SHP77 (cell line): ENCODE data around the gene KRT35.
"Not testable (repeated sequence)": the region's sequence is repeated elsewhere in the genome, so short reads cannot be mapped to it uniquely, and the experiment has no call there.

Source experiments
- DNase-seq, 2 experiments: peaks; one replicate each; lab custom pipeline; 2025; lab: John Stamatoyannopoulos, UW

KRT35 gene

GRCh38 chr17:41453066-41453465 is 27.9 kb downstream of the KRT35 start:
- DNase-seq: no peak

- DNase-seq: no peak
These were observed 28.7 kb downstream of the KRT35 start for GRCh38 chr17:41452281-41452680.

- DNase-seq: no peak
These were observed 29.7 kb downstream of the KRT35 start for GRCh38 chr17:41451154-41451728.

DNA sequence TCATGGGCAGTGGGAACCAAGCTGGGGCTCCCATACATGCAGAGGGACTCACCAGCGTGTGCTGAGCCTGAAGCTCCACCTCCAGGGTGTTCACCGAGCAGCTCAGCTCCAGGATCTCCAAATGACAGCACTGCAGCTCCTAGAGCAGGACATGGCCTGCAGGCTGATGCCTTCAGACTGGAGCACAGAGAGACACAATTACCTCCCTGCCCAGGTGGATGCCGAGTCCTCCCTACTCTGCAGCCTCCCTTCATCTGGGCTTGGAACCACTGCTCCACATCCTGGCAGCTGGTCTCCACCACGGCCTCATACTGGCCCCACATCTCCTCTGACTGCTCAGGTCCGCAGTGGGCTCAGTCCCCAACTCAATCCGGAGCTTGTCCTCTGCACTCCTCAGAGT is 31.9 kb downstream of the KRT35 start:
- no peak for DNase-seq

GRCh38 chr17:41448506-41448905 is 32.4 kb downstream of the KRT35 start:
- no peak for DNase-seq

DNA sequence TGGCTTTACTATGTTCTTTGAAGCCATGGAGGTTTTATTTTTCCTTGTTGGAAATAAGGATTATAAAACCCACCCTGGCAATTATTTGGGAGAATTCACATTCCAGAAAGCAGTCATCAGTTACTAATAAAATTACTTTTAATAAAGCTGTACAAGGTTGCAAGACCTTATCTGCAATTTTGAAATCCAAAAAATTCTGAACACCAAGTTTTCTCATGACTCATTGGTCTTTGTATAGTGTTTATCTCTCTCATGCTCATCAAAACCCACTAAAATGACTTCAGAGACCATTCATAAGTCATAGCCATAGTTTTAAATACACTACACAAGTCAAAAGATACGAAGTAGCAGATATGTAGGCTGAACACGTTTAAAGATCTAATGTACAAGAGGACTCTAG is 34.1 kb downstream of the KRT35 start:
- DNase-seq: no peak

- DNase-seq: no peak
These were observed 36.3 kb downstream of the KRT35 start for GRCh38 chr17:41444640-41445039.

- DNase-seq: no peak
These were observed 36.8 kb downstream of the KRT35 start for GRCh38 chr17:41444186-41444585.

- no peak for DNase-seq
These were observed 38.2 kb downstream of the KRT35 start for GRCh38 chr17:41442739-41443138.

DNA sequence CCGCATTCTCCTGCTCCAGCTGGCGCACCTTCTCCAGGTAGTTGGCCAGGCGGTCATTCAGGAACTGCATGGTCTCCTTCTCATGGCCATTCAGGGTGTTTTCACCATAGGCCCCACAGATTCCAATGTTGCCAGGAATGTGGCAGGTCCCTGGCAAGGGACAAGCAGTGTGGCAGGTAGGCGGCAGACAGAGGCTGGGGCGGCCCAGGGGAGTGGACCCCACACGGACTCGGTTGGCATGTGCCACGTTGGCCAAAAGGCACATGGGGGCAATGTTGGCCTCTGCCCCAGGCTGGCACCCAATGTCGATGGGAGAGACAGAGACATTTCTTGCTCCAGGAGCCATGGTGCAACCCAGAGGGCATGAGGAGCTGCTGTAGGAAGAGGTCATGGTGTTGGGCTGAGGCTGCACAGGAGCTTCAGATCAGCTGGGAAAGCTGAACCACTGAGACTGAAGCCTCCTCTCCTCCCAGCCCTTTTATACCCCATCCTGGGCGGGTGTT is 40.4 kb downstream of the KRT35 start, which contains the start of gene KRT38:
KRT38 (minus strand) TSS at position 453 of the 503 bp plus-strand sequence; CDS start at position 391, 62 bp downstream.
- no peak for DNase-seq

DNA sequence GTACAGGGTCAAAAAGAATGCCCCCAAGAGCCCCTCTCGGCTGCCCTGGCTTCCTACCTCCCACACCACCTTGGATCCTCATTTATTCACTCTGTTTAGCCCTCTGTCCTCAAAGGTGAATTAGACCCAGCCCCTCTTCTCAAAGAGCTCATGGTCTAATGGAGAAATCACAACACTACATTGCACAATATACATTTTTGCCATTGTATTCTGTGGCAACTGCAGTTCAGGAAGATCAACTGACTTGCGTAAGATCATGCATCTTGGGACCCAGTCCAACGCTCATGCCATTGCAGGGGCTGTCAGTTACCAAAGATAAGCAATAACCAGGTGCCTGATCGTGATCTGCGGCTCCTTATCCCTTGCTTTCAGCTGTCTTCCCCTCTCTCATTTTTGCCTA is 41.6 kb downstream of the KRT35 start:
- DNase-seq: no peak

- no peak for DNase-seq
These were observed 43.2 kb downstream of the KRT35 start for GRCh38 chr17:41437769-41438168.

- DNase-seq: no peak
These were observed 43.7 kb downstream of the KRT35 start for GRCh38 chr17:41437254-41437653.

- no peak for DNase-seq
These were observed 46.5 kb downstream of the KRT35 start for GRCh38 chr17:41434415-41434814.

- no peak for DNase-seq
These were observed 46.9 kb downstream of the KRT35 start for GRCh38 chr17:41434005-41434404.

- DNase-seq: no peak
These were observed 47.4 kb downstream of the KRT35 start for GRCh38 chr17:41433586-41433985.

DNA sequence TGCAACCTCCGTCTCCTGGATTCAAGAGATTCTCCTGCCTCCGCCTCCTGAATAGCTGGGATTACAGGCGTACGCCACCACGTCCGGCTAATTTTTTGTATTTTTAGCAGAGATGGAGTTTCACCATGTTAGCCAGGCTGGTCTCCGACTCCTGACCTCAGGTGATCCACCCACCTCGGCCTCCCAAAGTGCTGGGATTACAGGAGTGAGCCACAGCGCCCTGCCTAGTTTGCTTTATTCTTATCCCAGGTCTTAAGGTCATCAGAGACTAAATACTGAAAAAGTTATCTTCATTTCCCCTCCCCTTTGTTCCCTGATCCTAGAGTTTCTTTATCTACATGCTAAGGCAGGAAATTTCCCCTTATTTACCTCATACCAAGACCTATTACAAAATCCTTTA is 50.6 kb downstream of the KRT35 start:
- DNase-seq: not testable (repeated sequence)

DNA sequence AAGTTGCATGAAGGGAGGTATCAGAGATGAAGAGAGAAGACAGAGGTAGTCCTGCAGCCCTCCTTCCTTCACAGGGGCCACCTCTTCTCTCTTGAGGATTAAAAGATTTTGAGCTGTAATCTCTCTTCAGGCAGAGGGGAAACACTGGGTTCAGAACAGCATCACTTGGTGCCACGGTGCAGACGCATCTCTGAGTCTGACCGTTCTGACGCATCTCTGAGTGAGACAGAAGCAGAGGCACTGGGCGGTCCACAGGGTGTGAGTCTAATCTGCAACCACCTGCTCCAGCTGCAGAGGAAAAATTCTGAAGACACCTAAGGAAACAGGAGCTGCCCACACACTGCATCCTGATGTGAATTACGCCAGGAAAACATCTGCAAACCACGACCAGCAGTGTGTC is 51.3 kb downstream of the KRT35 start:
- no peak for DNase-seq

- DNase-seq: no peak
These were observed 52.2 kb downstream of the KRT35 start for GRCh38 chr17:41428591-41429291.
